GM23248 (cell line): ENCODE data around the gene KDELR3.

Experiments used
- EZH2 ChIP-seq: fragments of 200-600 bp; sonication (generic); IDR thresholded peaks from 2 replicates; pipeline ENCODE4 v1.6.1; 2018; ENCODE audit warnings: antibody characterized with exemption, mild to moderate bottlenecking; ENCODE audit not compliant: insufficient read depth, poor library complexity, severe bottlenecking
- EZH2phosphoT487 ChIP-seq: fragments of 200-600 bp; sonication (generic); IDR thresholded peaks from 2 replicates; pipeline ENCODE4 v1.6.1; 2018; ENCODE audit warnings: antibody characterized with exemption, moderate library complexity, mild to moderate bottlenecking, low read depth; ENCODE audit not compliant: insufficient read depth

GRCh38 chr22:38467438-38467903 lies 425 bp upstream of the KDELR3 start:
- TF ChIP-seq EZH2 = no peak
- TF ChIP-seq EZH2phosphoT487 = no peak
